OCI-LY1 (cell line): ENCODE results near the gene GRIK2.

ENCODE experiments used
- H2AFZ ChIP-seq: fragments of 200-600 bp; sonication (generic), shearing (Covaris generic); 2 replicates; pipeline ENCODE4 v1.6.0; 2014; ENCODE audit warnings: antibody characterized with exemption, mild to moderate bottlenecking, low read length
- H3F3A ChIP-seq: fragments of 200-600 bp; sonication (generic), shearing (Covaris generic); 2 replicates; pipeline ENCODE4 v1.6.0; 2014; ENCODE audit warnings: mild to moderate bottlenecking, antibody characterized with exemption, low read length, moderate library complexity; ENCODE audit not compliant: insufficient read depth
- H3K27ac ChIP-seq: fragments of 200-600 bp; sonication (generic); 2 replicates; pipeline ENCODE4 v1.5.1; 2014; ENCODE audit warnings: low read length, mixed run types, mild to moderate bottlenecking, low read depth; ENCODE audit not compliant: poor library complexity, severe bottlenecking
- H3K27me3 ChIP-seq: fragments of 200-600 bp; sonication (generic); 2 replicates; pipeline ENCODE4 v1.6.0; 2014; ENCODE audit warnings: antibody characterized with exemption, mild to moderate bottlenecking, low read length, moderate library complexity; ENCODE audit not compliant: insufficient read depth
- H3K36me3 ChIP-seq: fragments of 200-600 bp; sonication (generic); 2 replicates; pipeline ENCODE4 v1.6.1; 2014; ENCODE audit warnings: mild to moderate bottlenecking, antibody characterized with exemption, low read length, moderate library complexity, mixed read lengths; ENCODE audit not compliant: insufficient read depth
- H3K4me1 ChIP-seq: fragments of 200-600 bp; sonication (generic); 2 replicates; pipeline ENCODE4 v1.5.1; 2014; ENCODE audit warnings: mild to moderate bottlenecking, low read length, moderate library complexity; ENCODE audit not compliant: insufficient read depth, severe bottlenecking
- H3K4me2 ChIP-seq: fragments of 200-600 bp; sonication (generic), shearing (Covaris generic); 2 replicates; pipeline ENCODE4 v1.6.1; 2014; ENCODE audit warnings: low read length
- H3K4me3 ChIP-seq: fragments of 200-600 bp; sonication (generic); 2 replicates; pipeline ENCODE4 v1.5.1; 2014; ENCODE audit warnings: low read length, low read depth, mild to moderate bottlenecking, mixed read lengths; ENCODE audit not compliant: poor library complexity, severe bottlenecking
- H3K79me2 ChIP-seq: fragments of 200-600 bp; shearing (Covaris generic); 2 replicates; pipeline ENCODE4 v1.6.1; 2016; ENCODE audit warnings: mixed run types, low read length, mixed read lengths; ENCODE audit not compliant: insufficient read depth
- H3K9ac ChIP-seq: fragments of 200-600 bp; sonication (generic), shearing (Covaris generic); 2 replicates; pipeline ENCODE4 v1.6.1; 2014; ENCODE audit warnings: mild to moderate bottlenecking, low read length, mixed read lengths
- H3K9me2 ChIP-seq: fragments of 200-600 bp; sonication (generic), shearing (Covaris generic); 2 replicates; pipeline ENCODE4 v1.6.1; 2014; ENCODE audit warnings: low read depth, mild to moderate bottlenecking, low read length, mixed read lengths
- H3K9me3 ChIP-seq: fragments of 200-600 bp; shearing (Covaris generic); 2 replicates; pipeline ENCODE4 v1.6.1; 2014; ENCODE audit warnings: low read length, mixed read lengths
- H4K20me1 ChIP-seq: fragments of 200-600 bp; sonication (generic), shearing (Covaris generic); 2 replicates; pipeline ENCODE4 v1.6.0; 2016; ENCODE audit warnings: mild to moderate bottlenecking, low read length; ENCODE audit not compliant: insufficient read depth
- CTCF ChIP-seq: fragments of 200-600 bp; sonication (generic), shearing (Covaris generic); IDR thresholded peaks from 2 replicates; pipeline ENCODE4 v1.5.1; 2017; ENCODE audit warnings: mild to moderate bottlenecking, antibody characterized with exemption, low read length, moderate library complexity, mixed read lengths
- EZH2 ChIP-seq: fragments of 200-600 bp; sonication (generic), shearing (Covaris generic); IDR thresholded peaks from 2 replicates; pipeline ENCODE4 v1.8.0; 2017; ENCODE audit warnings: borderline replicate concordance, mixed run types, mild to moderate bottlenecking, antibody characterized with exemption, low read length, moderate library complexity, mixed read lengths

The GRIK2 gene

DNA sequence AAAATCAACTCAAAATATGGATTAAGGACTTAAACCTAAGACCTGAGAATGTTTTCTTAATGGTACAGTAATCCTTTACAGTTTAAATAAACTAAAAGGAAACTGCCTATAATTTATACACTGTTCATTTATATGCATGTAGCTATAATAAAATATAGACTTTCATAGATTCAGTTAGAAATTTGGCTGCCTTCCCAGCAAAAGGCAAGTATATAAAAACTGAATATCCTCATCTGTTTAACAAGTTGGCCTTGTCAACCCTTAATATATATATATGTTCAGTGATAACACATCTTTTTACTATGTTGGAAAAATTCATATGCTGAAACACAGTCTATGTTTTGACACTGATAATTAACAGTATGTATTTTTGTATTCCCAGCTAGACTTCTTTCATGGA lies 123.1 kb downstream of the GRIK2 start:
- Histone ChIP-seq H2AFZ (no peak overlapping the region), H3K4me3 (no peak overlapping the region), H3K9ac (no peak overlapping the region), H3K79me2 (no peaks in the 10 kb centered on the region), H3K4me1 (no peaks in the 10 kb centered on the region), H3K4me2 (no peak overlapping the region), H3K27me3 (no peaks in the 10 kb centered on the region), H3K9me2 (no peaks in the 10 kb centered on the region), H3K9me3 (no peaks in the 10 kb centered on the region), H3F3A (no peaks in the 10 kb centered on the region), H4K20me1 (no peaks in the 10 kb centered on the region), H3K36me3 (no peaks in the 10 kb centered on the region), H3K27ac (no peak overlapping the region)
- TF ChIP-seq CTCF (no peak), EZH2 (no peak)

GRCh38 chr6:101517632-101518031 lies 124.1 kb downstream of the GRIK2 start:
- H3K9me3 ChIP-seq, result no peaks in the 10 kb centered on the region
- no peaks in the 10 kb centered on the region for H3F3A ChIP-seq
- no peaks in the 10 kb centered on the region for H3K36me3 ChIP-seq
- no peaks in the 10 kb centered on the region for H4K20me1 ChIP-seq
- no peak overlapping the region for H3K9ac ChIP-seq
- TF ChIP-seq CTCF, result no peak
- TF ChIP-seq EZH2, result no peak
- no peak overlapping the region for H3K4me2 ChIP-seq
- H3K4me1 ChIP-seq, result no peaks in the 10 kb centered on the region
- no peak overlapping the region for H3K27ac ChIP-seq
- H3K9me2 ChIP-seq, result no peaks in the 10 kb centered on the region
- no peak overlapping the region for H2AFZ ChIP-seq
- H3K27me3 ChIP-seq, result no peaks in the 10 kb centered on the region
- no peak overlapping the region for H3K4me3 ChIP-seq
- H3K79me2 ChIP-seq, result no peaks in the 10 kb centered on the region

DNA sequence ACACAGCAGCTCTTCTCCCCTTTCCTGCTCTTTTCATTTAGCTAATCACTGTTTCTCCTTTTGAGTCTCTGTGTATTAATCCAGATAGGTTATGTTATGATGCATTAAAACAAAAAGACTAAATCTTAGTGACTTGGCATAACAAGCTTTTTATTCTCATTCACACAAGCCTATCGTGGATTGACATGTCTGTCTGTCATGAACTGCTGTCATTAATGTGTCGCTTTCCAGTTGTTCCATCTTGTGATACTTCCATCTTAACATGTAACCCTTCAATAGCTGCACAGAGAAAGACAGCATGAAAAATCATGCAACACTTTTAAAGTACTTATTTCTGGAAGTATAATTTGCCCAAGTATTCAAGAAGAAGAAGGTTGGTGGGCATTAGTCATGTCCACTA lies 128.7 kb downstream of the GRIK2 start:
- no peak overlapping the region for H3K9ac ChIP-seq
- no peaks in the 10 kb centered on the region for H3K36me3 ChIP-seq
- H3K4me2 ChIP-seq, result no peak overlapping the region
- H4K20me1 ChIP-seq, result no peaks in the 10 kb centered on the region
- no peaks in the 10 kb centered on the region for H3K9me3 ChIP-seq
- no peaks in the 10 kb centered on the region for H3F3A ChIP-seq
- TF ChIP-seq EZH2 (no peak), CTCF (no peak)
- H3K79me2 ChIP-seq, result no peaks in the 10 kb centered on the region
- no peak overlapping the region for H3K4me3 ChIP-seq
- no peak overlapping the region for H3K27ac ChIP-seq
- H3K27me3 ChIP-seq, result no peaks in the 10 kb centered on the region
- no peak overlapping the region for H2AFZ ChIP-seq
- no peaks in the 10 kb centered on the region for H3K9me2 ChIP-seq
- no peaks in the 10 kb centered on the region for H3K4me1 ChIP-seq
